GM19023 (cell line): ENCODE measurements around the gene MAP3K2.

ENCODE experiments used
- ATAC-seq: cut with Tn5 transposase; IDR thresholded peaks from one replicate; pipeline ENCODE4 v1.9.1; 2021; ENCODE audit warnings: mild to moderate bottlenecking, moderate library complexity; ENCODE audit not compliant: unreplicated experiment

The MAP3K2 gene

DNA sequence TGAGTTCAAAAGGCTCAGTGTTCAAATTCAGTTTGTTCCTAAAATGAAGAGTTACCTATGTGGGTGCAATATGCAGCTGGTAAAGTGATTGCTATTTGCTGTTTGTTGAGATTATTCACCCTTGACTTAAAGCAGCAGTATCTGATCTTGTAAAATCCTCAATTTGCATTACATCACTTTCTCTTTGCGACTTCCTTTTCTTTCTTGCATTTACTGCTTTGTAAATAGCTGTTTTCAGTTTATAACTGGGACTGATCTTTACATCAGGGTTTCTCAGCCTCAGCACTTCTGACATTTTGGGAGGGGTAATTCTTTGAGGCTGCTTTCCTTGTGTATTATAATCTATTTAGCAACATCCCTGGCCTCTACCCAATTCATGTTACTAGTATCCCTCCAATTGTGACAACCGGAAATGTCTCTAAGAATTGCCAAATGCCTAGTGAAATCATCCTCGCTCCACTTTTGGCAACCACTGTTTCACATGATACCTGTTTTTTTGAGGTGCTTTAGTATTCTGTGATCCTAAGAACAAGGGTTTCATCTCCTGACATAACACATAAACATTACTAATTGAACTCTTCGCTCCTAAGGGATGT lies 81.7 kb downstream of the MAP3K2 start:
- no peak for ATAC-seq

DNA sequence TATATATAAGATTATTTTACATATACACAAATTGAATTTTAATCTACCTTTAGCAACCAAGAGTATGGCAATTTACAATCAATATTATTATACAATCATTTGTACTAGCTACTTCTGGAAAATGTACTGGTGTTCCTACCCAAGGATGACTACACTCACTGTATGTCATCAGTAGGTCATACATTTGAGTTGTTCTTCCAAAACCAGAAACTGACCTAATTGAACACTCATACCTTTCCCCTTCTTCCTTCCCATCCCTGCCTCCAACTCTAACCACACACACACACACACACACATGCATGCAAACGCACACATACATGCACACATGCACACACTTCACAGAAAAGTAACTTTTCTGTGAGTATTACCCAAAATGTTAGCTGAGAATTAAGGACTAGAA lies 85.6 kb downstream of the MAP3K2 start:
- ATAC-seq = no peak

DNA sequence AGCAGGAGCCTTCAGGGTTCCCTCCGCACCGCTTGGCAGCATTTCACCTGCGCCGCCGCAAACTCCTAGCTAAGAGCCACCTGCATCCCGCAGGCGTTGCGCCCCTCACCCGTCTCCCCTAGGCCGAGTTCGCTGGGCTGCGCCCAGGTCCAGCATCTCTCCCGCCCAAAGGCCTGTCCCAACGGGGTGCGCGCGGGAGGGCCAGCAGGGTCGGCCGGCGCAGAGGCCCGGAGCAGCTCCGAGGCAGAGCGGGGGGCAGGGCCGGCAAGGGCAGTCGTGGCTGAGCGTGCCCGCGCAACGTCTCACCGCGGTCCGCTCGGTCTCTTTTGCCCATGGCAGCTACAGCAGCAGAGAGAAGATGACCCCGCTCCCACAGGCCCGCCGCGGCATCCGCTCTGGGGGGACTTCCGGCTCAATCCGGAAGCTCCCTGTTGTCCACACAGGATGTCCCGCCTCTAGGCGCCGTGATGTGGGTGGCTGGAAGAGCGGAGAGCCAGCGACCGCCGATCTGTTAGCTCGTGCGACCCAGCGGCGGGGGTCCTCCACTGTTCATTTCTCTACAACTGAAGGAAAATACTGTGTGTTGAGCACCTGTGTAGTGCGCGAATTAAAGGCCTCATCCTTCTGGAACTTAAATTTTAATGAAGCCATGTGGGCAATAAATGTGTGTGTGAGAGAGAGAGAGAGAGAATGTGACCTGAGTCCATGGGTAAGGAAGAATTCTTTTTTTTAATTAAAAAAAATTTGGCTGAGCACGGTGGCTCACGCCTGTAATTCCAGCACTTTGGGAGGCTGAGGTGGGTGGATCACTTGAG lies 93.8 kb downstream of the MAP3K2 start, which contains the start of gene ERCC3:
TSS of gene ERCC3 (minus strand) at position 397 of the 815 bp plus-strand sequence. CDS start at position 334, 63 bp downstream.
- ATAC-seq = peak; percentile 99

DNA sequence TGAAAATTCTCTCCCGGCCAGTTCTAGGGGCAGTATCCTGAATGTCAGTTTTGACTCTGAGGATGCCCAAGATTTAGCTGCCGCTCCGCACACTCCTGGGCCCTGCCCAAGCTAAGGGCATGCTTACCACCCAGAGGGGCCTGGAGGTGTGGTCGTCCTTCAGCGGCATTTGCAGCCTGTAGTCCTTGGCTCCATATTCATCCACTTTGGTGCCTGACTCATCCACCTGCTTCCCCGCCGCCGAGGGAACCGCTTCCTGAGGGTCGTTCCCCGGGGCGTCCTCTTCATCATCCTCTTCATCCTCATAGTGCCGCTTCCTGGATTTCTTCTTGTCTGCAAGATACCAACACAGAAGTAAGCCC lies 94.4 kb downstream of the MAP3K2 start:
- peak; percentile 10 for ATAC-seq

DNA sequence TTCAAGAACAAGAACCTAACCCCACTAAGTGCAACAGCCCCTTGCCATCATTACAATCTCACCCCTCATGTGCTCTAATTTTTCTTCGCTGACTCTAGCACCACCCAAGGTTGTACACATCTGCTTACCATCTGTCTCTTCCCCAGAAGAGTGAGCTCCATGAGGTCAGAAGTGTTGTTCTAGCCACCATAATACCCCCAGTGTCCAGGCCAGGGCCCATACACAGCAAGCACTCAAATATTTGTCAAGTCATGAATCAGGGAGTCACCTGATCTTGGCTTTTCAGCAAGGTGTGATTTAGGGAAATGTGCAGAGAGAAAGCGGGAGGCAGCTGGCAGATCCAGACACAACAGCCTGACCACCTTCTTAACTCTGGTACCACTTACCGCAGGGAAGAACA lies 99.5 kb downstream of the MAP3K2 start:
- ATAC-seq = no peak

DNA sequence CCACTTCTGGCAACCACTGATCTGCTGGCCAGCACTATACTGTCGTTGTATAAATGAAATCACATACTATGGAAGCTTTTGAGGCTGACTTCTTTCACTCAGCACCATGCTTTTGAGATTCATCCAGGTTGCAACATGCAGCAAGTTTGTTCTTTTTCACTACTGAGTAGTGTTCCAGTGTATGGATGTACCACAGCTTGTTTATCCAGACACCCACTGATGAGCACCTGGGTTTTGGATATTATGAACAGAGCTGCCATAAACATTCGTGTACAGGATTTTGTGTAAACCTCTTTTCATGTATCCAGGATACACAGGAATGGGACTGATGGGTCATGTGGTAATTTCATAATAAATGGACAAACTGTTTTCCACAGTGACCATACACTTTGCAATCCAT lies 104.5 kb downstream of the MAP3K2 start:
- ATAC-seq = no peak

DNA sequence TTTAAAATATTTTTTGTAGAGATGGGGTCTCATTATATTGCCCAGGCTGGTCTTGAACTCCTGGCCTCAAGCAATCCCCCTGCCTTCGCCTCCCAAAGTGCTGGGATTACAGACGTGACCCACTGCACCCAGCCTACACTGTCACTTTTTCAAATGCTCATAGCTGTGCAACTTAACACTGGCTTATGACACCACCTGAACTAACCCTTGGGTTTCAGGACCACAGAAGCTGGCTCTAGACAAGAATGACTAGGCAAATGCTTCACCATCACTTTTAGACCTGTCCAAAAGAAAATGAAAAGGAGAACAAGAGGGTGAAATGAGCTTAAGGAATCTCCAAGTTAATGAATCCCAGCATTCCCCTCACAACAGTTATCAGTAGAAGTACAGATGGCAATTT lies 107.1 kb downstream of the MAP3K2 start:
- no peak for ATAC-seq

DNA sequence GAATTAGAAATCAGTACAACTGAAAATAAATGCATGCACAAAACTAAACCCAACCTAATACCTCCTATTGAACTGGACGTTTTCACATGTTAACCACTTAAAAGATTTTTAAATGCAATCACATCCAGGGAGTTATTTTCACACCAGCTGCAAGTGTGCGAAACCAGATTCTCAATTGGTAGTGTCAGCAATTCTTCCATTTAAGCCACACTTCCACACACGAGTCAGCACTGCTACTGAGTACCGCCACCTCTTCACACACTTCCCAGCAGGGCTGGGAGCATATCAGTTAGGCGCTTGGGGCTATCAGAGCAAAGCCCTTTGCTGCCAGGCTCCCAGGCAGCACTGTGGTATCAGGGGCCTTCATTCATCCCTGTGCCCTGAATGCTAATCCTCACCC lies 108.0 kb downstream of the MAP3K2 start:
- ATAC-seq = no peak

DNA sequence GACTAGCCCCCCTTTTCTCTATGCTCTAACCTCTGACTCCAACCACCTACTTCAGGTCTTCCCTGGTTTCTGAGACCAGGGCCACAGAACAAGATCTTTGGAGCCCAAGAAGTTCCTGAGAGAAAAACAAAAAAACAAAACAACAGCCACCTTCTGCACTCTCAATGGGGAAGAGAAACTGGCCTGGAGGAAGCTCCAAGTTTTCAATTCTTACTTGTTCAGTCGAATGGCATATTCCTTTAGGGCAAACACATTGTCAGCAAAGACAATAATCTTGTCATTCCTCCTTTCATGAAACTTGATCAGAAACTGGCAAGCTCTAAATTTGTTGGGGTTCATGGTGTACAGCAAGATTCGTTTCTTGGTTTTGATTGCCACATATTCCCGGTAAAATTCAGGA lies 108.8 kb downstream of the MAP3K2 start:
- no peak for ATAC-seq

DNA sequence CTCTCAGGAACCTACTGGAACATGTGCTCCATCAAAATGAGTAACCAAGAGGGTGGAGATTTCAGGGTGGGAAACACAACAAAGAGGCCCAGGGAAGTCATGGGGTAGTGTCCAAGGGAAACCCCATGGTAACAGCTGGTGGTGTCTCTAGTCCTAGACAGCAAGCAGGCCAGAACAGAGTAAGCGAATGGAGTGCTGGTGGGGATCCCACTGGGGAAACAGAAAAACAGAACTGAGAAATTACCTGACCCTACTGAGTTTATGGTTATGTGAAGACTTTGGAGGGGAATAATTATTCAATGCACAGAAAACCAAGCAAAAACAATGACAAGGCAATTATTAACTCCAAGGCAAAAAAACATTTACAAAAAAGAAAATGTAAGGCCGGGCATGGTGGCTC lies 110.7 kb downstream of the MAP3K2 start:
- peak; percentile 90 for ATAC-seq

DNA sequence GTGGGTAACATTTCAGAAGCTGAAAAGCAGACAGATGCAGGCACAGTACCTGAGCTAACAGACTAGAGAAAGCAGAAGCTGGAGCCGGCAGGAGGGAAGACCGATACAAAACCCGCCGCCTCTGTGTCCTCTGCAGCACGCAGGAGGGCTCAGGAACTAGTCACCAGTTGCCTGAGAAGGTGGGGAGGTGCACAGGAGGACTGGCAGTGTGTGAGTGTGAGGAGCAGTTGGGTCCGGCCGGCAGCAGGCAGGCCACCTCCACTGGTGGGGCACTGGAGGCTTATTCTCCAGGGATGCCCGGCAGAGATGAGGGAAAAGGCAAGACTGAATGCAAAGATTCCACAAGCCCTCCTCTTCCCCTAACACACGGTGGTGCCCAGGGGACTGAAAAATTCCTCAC lies 112.0 kb downstream of the MAP3K2 start:
- ATAC-seq = no peak

DNA sequence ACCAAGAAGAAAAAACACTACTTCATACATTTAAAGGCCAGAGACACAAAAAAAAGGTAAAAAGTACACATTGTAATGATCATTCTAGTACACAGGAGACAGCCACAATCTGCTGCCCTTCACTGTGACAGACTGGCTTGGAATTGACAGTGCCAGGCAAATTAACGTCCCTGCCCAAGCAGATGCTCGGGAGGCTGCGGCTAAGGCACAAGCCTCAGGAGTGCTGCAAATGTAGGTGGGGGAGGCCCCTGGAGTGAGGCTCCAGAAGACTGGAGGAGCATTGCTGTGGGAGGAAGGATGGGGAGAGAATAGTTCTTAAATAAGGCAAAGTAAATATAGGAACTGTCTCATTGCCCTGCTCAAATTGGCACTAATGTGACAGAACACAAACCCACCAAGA lies 112.4 kb downstream of the MAP3K2 start:
- ATAC-seq = no peak

DNA sequence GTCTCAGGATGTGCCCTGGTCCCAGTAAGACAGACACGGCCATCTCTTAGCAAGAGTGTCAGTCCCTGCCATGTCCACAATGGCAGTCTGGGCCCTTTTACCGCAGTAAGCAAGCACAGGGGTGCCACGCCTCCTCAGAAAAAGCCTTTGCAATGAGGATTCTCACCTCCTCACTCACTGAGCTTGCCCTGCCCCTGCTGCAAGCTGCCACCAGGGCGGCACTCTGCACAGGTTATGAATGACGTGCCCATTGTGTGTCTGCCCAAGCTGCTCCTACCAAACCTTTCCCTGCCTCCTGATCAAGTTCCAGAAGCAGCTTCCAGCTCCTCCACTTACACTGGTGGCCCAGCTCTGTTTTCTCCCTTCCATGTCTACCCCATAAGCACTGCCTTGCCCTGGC lies 117.1 kb downstream of the MAP3K2 start:
- no peak for ATAC-seq

DNA sequence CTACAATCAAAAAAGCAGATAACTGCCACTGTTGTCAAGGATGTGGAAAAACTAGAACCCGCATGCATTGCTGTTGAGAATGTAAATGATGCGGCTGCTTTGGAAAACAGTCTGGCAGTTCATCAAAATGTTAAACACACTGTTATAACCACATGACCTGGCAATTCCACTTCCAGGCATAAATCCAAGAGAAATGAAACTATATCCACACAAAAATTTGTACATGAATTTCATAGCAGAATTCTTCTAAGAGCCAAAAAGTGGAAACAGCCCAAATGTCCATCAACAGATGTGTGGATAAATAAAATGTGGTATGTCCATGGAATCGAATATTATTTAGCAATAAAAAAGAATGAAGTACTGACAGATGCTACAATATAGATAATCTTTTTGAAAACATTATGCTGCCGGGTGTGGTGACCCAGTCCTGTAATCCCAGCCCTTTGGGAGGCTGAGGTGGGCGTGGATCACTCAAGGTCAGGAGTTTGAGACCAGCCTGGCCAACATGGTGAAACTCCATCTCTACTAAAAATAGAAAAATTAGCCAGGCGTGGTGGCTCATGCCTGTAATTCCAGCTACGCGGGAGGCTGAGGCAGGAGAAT lies 125.9 kb downstream of the MAP3K2 start:
- no peak for ATAC-seq

DNA sequence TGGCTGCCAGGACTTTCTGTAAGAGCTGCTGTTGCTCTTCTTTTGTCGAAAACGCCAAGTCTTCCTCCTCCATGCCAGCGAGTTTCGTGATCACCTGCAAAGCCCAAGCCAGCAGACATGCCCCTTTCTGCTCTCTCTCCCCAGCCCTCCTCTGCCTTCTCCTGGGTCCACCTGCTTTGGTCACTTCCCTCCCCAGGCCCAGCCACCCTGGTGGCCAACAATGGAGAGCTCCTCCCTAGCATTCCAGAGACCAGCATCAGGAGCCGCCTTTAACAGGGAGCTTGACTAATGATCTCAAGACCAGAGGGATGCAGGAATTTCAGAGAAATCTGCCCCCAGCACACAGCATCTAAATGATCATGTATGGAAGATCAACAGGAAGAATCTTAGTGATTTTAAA lies 128.4 kb downstream of the MAP3K2 start:
- ATAC-seq = no peak

DNA sequence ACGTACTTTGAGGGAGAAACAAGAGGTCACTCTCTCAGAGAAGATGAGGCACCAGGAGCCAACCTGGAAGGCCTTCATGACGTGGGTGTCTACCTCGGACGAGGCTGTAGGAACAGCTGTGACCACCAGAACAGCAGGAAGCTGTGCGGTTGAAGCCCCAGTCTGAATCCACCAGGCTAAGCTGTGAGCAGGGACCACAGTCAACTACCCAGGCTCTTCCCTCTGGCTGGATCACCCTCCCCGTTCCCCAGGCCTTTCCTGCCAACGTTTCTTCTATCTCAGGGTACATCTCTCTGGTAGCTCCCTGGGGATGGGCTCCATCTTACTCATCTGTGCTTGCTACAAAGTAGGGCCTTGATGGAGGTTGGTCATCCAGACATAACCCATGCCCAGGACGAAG lies 130.9 kb downstream of the MAP3K2 start:
- ATAC-seq = no peak

DNA sequence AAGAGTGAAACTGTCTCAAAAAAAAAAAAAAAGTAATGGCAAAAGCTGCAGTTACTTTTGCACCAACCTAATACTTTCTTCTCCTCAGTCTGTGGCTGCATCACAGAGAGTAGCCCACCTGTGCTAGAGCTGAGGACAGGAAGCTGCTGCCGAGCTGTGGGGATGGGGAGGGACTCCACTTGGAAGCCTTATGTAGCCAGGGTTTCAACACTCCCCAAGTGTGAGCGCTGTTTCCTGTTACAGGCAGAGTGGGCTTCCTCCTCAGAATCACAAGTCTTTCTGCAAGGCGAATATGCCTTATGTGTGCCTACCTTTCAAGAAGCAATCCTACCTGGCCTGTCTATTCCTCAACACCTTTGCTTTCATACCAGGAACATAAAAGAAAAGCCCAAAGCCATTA lies 131.4 kb downstream of the MAP3K2 start:
- ATAC-seq = no peak

DNA sequence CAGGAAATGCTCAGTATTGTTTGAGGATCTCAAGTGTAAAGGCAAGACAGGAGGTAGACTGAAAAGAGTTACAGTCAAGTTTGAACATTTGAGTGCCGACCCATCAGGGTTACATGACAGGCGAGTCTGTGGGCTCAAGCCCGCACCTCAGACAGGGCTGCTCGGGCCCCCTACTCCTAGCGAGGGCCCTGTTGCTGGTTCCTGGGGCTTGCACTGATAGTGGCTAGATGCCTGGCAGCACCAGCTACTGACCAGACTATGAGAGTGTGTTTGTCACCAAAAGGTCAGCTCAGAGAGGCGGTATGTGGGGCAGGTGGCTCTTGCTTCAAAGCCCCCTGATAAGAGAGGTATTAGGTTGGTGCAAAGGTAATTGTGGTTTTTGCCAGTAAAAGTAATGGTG lies 132.1 kb downstream of the MAP3K2 start:
- ATAC-seq = no peak

DNA sequence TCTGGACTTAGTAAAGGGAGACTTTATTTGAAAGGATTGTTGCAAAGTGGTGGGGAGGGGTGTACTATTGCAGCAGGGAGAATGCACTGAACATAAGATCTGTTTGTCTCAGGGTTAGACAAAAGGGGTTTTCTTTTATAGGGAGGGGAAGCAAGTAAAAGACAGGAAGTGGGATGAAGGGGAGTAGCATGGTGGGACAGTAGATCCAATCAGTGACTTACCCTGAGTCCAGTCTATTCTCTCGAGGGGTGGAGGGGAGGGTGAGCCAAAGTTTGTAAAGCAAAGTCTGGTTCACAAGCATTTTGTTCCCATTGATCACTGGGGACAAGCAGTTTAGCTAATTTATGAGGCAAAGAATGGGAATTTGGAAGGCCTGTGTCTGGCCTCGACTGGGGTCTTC lies 132.6 kb downstream of the MAP3K2 start:
- no peak for ATAC-seq

DNA sequence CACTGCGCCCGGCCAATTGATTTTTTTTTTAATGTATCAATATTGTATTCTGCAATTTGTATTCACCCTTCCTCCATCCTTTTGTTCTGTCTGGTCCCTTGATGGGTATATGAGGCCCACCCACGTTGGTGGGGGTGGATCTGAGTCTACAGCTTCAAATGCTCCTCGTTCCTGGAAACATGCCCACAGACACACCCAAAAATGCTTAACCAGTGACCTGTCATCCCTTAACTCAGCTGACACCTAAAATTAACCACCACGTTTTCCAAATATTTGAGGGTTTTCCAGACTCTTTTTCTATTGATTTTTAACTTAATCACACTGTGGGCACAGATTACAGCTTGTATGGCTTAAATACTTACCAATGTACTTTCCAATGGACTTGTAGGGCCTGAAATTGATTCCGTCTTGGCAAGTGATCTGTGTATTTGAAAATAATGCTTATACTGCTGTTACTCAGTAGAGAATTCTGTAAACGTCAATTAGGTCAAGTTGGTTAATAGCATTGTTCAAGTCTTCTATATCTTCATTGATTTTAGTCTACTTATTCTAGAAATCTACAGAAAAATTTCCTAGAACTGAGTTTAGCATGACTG lies 133.3 kb downstream of the MAP3K2 start:
- no peak for ATAC-seq
